COR-L47 (cell line): ENCODE measurements around the gene RHOXF2.
A peak's percentile ranks its signal among the peaks of the same experiment; 100 is the strongest.

Source experiments
- DNase-seq: peaks from one replicate; lab custom pipeline; 2025; lab: John Stamatoyannopoulos, UW

Gene RHOXF2

DNA sequence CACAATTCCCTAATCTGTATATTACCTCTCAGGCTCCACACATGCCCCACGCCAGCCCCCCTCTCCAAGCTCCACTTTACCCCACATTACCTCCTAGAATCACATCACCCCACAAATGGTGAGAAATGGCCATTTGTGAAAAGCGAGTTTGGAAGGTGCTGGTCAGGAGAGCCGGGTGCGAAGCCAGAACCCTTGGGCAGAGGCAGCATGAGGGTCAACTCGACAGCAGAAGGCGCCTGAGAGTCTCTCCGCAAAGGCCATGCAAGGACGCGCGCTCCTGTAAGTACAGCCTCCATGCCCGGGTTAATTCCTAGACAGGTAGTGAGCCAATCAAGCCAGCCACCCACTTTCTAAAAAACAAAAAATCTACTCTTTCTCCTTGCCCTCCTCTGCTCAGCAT is 42.4 kb downstream of the RHOXF2 start:
- DNase-seq = no peak

DNA sequence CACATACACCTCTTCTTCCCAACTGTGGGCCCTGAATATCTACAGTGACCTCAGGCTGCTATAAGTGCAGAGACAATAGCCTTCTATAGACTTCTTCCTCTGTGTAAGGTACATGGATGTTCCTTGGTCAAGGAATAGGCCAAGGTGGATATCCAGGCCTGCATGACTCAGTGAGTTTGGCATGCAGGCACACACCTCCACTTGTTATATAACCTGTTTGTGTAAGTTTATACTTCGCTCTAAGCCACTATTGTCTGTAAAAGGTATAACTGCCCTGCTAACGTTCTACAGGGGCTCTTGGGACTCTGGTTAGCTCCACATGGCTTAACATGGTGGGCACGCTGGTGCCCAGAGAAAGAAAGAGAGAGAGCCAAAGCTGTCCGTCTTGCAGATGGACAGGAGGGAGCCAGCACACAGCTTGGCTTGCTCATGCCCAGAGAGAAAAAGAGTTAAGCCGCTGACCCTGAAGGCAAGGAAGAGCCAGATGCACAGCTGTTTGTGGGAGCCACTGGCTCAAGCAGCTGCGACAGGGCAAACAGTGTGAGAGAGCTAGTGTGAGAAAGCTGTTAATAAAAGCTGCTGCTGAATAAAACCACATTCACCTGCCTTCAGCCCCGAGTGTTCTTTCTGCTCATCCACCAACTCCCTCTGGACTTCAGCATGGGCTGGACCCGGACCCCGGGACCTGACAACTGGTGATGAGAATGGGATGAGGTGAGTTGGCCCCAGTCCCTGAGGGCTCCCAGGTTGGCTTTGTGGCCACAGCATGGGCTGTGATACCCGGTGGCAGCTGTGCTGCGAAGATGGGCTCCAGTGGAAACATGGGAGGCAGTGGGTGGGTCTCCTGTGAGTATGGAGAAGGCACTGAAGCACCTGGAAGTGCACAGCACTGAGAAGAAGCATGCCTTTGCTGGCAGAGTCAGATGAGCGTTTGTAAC is 47.7 kb downstream of the RHOXF2 start:
- DNase-seq = no peak

DNA sequence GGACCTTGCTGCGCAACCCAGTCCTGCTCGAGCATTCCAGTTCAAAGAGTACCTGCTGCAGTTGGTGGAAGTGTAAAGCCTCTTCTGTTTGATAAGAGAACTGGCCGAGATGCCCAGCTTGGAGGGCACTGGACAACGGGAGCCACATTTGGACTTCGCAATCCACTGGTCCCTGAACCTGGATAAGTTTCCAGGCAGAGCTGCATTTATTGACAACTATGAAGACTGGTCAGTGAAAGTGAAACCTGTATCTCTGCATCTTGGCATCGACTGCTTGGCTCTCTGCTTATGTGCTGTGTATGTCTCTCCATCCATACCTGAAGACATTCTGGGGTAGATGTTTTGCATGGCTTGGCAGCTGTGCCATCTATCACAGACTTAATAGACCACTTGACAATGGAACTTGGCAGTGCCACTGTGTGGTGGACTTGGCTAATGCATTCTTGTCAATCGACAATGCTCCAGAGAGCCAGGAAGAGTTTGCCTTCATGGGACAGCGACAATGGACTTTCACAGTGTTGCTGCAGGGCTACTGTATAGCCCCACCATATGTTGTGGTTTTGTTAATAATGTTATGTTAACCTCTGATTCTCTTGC is 48.7 kb downstream of the RHOXF2 start:
- no peak for DNase-seq

DNA sequence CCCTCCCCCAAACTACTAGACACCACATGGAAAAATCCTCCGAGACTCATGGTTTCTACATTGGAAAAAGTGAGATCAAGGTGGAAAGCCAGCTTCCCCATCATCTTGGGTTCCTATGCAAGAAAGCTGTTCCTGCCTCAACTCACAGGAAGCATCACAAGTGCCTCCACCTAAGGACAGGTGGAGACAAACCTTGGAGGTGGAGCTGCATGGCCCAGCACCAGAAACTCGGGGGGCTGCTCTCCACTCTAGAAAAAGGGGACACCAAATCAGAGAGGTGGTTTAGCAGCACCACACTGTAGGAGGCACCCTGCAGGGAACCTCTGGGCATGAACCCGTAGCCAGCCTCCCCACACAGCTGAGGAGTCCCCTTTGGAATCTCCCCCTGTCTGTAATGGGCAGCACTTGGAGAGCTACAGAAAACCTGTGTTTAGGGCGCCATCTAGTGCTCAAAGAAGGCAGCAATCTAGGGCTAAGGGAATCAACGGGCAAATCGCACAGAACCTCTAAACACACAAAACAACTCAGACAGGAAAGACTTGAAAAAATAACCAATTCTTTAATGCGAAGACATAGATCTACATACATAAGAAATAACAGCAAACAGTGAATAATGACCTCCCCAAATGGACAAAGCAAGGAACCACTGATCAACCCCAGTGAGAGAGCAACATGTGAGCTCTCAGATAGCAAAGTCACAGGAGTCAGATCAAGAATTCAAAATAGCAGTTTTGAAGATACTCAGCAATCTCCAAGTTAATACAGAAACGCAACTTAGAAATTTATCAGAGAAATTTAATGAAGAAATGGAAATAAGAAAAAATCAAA is 55.2 kb downstream of the RHOXF2 start:
- peak; percentile 32 for DNase-seq
